GM12874 (cell line): ENCODE results near the gene PAQR4.

Experiments
- TF ChIP-seq, protein P1 (sequence below): IDR thresholded peaks from 2 replicates; pipeline ENCODE4 v1.5.1; 2011; ENCODE audit warnings: low read depth, mild to moderate bottlenecking, control low read depth, low read length, moderate library complexity; ENCODE audit not compliant: insufficient read depth

Gene PAQR4

DNA sequence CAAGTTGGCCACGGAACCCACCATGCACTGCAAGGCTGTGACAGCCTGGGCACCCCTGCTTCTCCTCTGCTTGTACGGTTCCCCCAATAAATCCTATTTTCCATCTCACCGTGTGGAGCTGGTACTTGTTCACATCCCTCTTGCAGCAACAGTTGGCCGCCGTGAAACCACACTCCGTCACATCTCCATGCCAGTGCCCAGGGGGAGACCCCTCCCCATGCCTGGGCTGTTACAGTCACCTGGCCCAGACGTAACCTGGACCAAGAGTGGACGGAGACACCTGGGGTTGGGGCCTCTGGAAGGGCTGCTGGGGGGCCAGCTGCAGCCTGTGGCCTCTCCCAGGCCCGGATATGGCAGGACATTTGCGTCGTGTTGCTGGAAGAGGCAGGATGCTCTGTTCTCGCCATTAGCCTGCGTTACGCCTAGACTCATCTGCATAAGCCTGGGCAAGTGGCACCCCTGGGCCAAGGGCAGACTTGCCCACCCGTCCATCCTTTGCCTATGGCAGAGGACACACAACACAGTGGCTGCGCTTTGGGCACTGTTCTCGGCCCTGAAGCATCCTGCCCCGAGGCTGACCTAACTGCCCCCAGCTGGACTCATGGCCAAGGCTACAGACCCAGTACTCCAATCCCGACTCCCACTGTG lies 19.3 kb upstream of the PAQR4 start:
- TF ChIP-seq, protein P1, sequence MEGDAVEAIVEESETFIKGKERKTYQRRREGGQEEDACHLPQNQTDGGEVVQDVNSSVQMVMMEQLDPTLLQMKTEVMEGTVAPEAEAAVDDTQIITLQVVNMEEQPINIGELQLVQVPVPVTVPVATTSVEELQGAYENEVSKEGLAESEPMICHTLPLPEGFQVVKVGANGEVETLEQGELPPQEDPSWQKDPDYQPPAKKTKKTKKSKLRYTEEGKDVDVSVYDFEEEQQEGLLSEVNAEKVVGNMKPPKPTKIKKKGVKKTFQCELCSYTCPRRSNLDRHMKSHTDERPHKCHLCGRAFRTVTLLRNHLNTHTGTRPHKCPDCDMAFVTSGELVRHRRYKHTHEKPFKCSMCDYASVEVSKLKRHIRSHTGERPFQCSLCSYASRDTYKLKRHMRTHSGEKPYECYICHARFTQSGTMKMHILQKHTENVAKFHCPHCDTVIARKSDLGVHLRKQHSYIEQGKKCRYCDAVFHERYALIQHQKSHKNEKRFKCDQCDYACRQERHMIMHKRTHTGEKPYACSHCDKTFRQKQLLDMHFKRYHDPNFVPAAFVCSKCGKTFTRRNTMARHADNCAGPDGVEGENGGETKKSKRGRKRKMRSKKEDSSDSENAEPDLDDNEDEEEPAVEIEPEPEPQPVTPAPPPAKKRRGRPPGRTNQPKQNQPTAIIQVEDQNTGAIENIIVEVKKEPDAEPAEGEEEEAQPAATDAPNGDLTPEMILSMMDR = no peak

DNA sequence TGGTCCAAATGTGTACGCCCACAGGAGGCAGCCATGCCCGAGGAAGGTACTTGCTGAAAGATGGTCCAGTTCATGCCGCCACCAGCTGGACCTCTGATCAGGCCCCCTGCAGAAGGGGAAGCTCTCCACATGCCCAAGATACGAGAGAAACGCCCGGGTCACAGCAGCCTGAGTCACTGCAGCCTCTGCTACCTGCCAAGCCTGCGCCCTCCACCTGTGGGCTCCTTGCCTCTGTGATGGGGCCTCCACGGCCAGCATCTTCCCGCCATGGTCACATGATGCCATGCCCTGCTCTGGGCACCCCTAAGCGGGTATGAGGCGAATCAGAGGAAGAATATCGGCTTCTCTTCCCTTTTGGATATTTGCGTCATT lies 18.8 kb upstream of the PAQR4 start:
- TF ChIP-seq, protein P1 = no peak

DNA sequence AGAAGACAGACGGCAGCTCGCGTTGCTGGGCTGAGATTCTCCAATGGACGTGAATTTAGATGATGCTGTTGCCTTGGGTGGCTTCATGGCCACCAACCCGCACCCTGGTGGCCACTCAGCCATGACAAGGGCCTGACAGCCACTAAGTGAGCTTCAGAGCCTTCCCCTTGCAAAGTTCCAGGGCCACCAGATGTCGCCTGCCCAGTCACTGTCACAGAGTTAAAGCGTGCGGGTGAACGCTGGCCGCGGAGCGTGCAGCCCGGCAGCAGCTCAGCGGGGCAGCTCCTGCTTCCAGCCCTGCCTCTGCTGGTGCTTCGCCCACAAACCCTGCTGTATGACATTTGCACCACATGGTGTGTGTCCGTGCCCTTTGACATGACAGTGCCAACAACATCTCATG lies 18.4 kb upstream of the PAQR4 start:
- TF ChIP-seq, protein P1 = no peak

DNA sequence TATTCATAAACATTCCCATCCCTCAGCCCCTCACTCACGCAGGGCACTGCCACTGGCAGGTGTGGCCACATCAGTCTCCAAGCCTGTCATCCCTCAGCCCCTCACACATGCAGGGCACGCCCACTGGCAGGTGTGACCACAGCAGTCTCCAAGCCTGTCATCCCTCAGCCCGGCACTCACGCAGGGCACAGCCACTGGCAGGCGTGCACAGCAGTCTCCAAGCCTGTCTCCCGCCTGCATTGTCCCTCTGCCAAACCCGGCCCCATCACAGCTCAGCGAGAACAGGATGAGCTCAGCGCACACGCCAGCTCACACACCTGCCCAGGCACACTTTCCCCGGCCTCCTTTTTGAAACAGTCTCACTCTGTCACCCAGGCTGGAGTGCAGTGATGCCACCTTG lies 16.5 kb upstream of the PAQR4 start:
- TF ChIP-seq, protein P1 = no peak

GRCh38 chr16:2953706-2954627 lies 15.2 kb upstream of the PAQR4 start:
- TF ChIP-seq, protein P1 = no peak

DNA sequence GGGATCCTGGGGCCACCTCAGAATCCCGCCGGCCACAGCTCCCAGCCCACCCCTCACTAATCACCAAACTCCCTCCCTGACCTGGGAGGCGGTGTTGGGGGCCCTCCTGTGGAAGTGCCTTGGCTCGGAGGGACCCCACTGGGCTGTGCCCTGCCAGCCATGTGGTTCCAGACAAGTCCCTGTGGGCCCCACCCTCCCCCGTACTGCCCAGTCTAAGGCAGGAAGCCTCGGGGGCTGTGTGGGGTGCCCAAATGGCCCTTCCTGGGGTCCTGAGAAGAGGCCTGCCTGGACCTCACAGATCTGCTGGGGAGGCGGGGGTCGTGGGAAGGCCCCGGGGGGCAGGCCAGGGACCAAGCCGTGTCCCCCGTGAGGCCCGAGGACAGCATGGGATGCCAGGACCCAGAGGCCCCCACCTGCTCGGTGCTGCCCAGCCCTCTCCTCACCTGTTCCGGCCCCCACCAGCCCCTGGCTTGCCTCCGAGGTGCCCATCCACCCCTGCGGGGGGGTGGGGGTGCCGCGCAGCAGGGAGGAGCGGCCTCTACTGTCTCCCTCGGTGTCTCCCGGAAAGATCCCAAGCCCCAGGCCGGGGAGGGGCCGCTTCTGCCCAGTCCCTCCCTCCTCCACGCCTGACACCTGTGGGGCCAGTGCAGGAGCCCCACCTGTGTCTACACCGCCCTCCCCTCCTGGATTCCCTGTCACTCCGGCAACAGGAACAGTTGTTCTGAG lies 14.3 kb upstream of the PAQR4 start:
- TF ChIP-seq, protein P1 = no peak

DNA sequence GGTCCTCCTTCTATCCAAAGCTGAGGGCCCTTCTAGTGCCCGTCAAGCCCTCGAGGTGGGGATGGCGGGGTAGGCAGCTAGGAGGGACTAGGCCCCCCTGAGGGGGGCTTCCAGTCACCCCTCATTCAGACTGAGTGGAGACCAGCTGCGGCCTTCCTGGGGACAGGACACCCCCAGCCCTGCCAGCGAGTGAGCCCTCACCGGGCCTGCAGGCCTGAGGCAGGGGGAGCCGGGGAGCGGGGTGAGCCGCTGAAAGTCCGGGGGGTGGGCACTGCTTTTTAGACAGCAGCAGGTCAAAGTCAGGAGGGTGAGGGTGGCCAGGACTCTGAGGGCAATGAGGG lies 13.7 kb upstream of the PAQR4 start:
- TF ChIP-seq, protein P1 = no peak
